Ammon's horn (tissue), 1 donor: ENCODE measurements around the gene FAM200B.
A peak's percentile ranks its signal among the peaks of the same experiment; 100 is the strongest.
"Not testable (repeated sequence)": the region's sequence is repeated elsewhere in the genome, so short reads cannot be mapped to it uniquely, and the experiment has no call there.

Source experiments
- DNase-seq: peaks from one replicate; pipeline ENCODE4 v3.0.0-alpha.2; 2016; ENCODE audit warnings: low spot score

FAM200B gene

GRCh38 chr4:15695729-15696128, 14.1 kb downstream of the FAM200B start:
- no peak for DNase-seq

- DNase-seq = no peak
These were observed 15.2 kb downstream of the FAM200B start for GRCh38 chr4:15696866-15697265.

GRCh38 chr4:15702941-15703403, 21.3 kb downstream of the FAM200B start, which contains the start of gene BST1:
BST1 (plus strand) TSS chr4:15703065; CDS start chr4:15703145, 80 bp downstream.
- peak; percentile 58 for DNase-seq

GRCh38 chr4:15703439-15703838, 21.8 kb downstream of the FAM200B start:
- DNase-seq = no peak

GRCh38 chr4:15704129-15704528, 22.5 kb downstream of the FAM200B start:
- DNase-seq = no peak

GRCh38 chr4:15706646-15707362, 25.2 kb downstream of the FAM200B start:
- no peak for DNase-seq

- DNase-seq = no peak
These were observed 25.7 kb downstream of the FAM200B start for GRCh38 chr4:15707363-15707715.

GRCh38 chr4:15711762-15712161, 30.1 kb downstream of the FAM200B start:
- no peak for DNase-seq

GRCh38 chr4:15712214-15712613, 30.6 kb downstream of the FAM200B start:
- no peak for DNase-seq

GRCh38 chr4:15714141-15714540, 32.5 kb downstream of the FAM200B start:
- no peak for DNase-seq

GRCh38 chr4:15714646-15715435, 33.2 kb downstream of the FAM200B start:
- no peak for DNase-seq

- DNase-seq = no peak
These were observed 34.5 kb downstream of the FAM200B start for GRCh38 chr4:15716115-15716514.

- DNase-seq = no peak
These were observed 35.5 kb downstream of the FAM200B start for GRCh38 chr4:15717086-15717485.

- DNase-seq = no peak
These were observed 36.2 kb downstream of the FAM200B start for GRCh38 chr4:15717657-15718416.

- DNase-seq = no peak
These were observed 36.8 kb downstream of the FAM200B start for GRCh38 chr4:15718465-15718864.

- DNase-seq = no peak
These were observed 37.3 kb downstream of the FAM200B start for GRCh38 chr4:15718959-15719358.

GRCh38 chr4:15719506-15719905, 37.9 kb downstream of the FAM200B start:
- no peak for DNase-seq

GRCh38 chr4:15720851-15721250, 39.2 kb downstream of the FAM200B start:
- no peak for DNase-seq

- no peak for DNase-seq
These were observed 44.0 kb downstream of the FAM200B start for GRCh38 chr4:15725608-15726007.

- DNase-seq = peak; percentile 63
These were observed 48.4 kb downstream of the FAM200B start for GRCh38 chr4:15729910-15730533.

GRCh38 chr4:15733061-15733460, 51.4 kb downstream of the FAM200B start:
- not testable (repeated sequence) for DNase-seq

GRCh38 chr4:15735536-15735935, 53.9 kb downstream of the FAM200B start:
- peak; percentile 21 for DNase-seq
